ENCODE data around the gene TBC1D16. TPM values are rescaled to one million over a fixed set of nuclear protein-coding genes. Genes with fewer than 3 reads are reported as not detected.

The TBC1D16 gene
- total RNA-seq, 1 experiment from 2014 or later, result 85.8 TPM

DNA sequence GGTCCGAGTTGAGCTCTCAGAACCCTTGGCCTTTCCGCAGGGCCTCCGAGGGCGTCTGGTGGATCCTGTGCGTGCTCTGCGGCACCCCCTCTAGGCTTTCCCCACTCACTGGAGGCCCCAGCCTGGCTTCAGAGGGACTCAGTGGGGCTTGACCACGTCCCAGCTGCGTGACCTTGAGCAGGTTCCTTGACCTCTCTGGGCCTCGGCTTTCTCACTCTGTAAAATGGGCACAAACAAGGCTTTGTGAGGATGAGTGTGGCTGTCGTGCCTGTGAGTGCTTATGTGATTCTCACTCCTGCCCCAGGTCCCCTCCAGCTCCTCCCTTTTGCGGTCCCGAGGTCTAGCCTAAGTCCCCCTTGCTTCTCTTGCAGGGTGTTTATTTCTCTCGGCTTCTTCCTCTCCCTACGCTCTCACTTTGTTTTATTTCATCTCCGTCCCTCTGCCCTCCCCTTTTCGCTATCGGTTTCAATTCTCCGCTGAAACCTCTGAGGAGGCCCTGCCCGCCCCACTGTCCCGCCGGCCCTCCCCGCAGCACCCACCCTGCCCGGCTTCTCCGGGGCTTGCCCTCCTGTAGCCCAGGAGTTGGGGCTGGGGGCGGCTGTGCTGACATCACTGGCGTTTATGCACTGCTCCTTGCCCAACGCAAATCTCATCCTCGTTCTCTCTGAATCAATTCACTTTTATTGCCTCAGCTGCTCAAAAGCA lies 114.1 kb downstream of the TBC1D16 start:
- Histone ChIP-seq H2BK15ac (ENCODE audit: low read depth, low read length) (no peak overlapping the region), H4K8ac (replicated peaks; ENCODE audit: insufficient read length, low read depth, low read length) (no peak overlapping the region), H4K91ac (ENCODE audit: insufficient read length, low read depth, low read length) (no peak overlapping the region), H2AK5ac (ENCODE audit: insufficient read length, low read length) (no peak overlapping the region), H2BK120ac (ENCODE audit: low read depth, low read length, poor library complexity, severe bottlenecking) (no peak overlapping the region), H3K23me2 (ENCODE audit: insufficient read length, low read depth, low read length, poor library complexity, severe bottlenecking) (no peaks in the 10 kb centered on the region), H4K5ac (ENCODE audit: insufficient read length, low read depth, low read length) (no peak overlapping the region), H3K79me1 (ENCODE audit: insufficient read depth, low read depth, low read length, poor library complexity, severe bottlenecking) (no peaks in the 10 kb centered on the region), H3K9me3 (ENCODE audit: control insufficient read depth, low read depth, low read length) (no peaks in the 10 kb centered on the region), H2BK12ac (ENCODE audit: insufficient read length, low read depth, low read length) (no peak overlapping the region), H3K14ac (ENCODE audit: insufficient read depth, low read length) (no peak overlapping the region), H3K9ac (ENCODE audit: extremely low read depth, insufficient read length, low read length) (no peak overlapping the region), H3K4ac (ENCODE audit: low read depth, low read length) (no peak overlapping the region), H3K4me2 (ENCODE audit: insufficient read depth, insufficient read length, low read length) (no peak overlapping the region), H3K4me1 (ENCODE audit: insufficient read depth, low read length) (no peaks in the 10 kb centered on the region), H3K23ac (ENCODE audit: insufficient read length, low read depth, low read length) (no peak overlapping the region), H3K79me2 (ENCODE audit: insufficient read depth, low read length) (no peaks in the 10 kb centered on the region), H3K18ac (ENCODE audit: insufficient read length, low read depth, low read length) (no peak overlapping the region), H2BK20ac (ENCODE audit: low read depth, low read length, poor library complexity, severe bottlenecking) (no peak overlapping the region), H3T11ph (ENCODE audit: low read length) (no peak overlapping the region), H2AFZ (ENCODE audit: low read length) (no peak overlapping the region), H3K27me3 (ENCODE audit: insufficient read depth, low read length) (no peaks in the 10 kb centered on the region), H2BK5ac (ENCODE audit: insufficient read length, low read length) (no peak overlapping the region), H4K20me1 (ENCODE audit: control insufficient read depth, insufficient read depth, insufficient read length) (no peaks in the 10 kb centered on the region), H3K56ac (ENCODE audit: insufficient read length, low read depth, low read length) (no peak overlapping the region), H3K27ac (ENCODE audit: insufficient read length, low read depth, low read length) (no peak overlapping the region)
- no peak for DNase-seq
- H3K27me3 Mint-ChIP-seq (ENCODE audit: low read depth), result peaks cover 17% of the 10 kb centered on the region
- TF ChIP-seq CTCF (conservative IDR thresholded peaks at IDR 0.05), result no peak
- H3K9me3 Mint-ChIP-seq, result no peaks in the 10 kb centered on the region; a peak in 1 of 5 replicates
- no CpG with 5 or more reads among the region's 28 CpGs for WGBS (ENCODE audit: extremely low coverage, insufficient read length, low lambda C conversion rate)
- peaks cover 12 to 24% of the 10 kb centered on the region in 2 experiments for H3K4me1 Mint-ChIP-seq
- no peak overlapping the region for H3K27ac Mint-ChIP-seq
- no peak overlapping the region for H3K4me3 Mint-ChIP-seq
- no peaks in the 10 kb centered on the region for H3K36me3 Mint-ChIP-seq (ENCODE audit: insufficient read depth in 1 of 3, low read depth in 3 of 3)
